Pulmonary artery endothelial cell (primary cell): Measurements from ENCODE around the gene CC2D2A. TPM values are rescaled to one million over a fixed set of nuclear protein-coding genes. Genes with fewer than 3 reads are reported as not detected.
"Not testable (repeated sequence)": the region's sequence is repeated elsewhere in the genome, so short reads cannot be mapped to it uniquely, and the experiment has no call there.

Experiments
- DNase-seq: peaks from one replicate; pipeline ENCODE4 v3.0.0-alpha.2; 2011; ENCODE audit warnings: low read depth, low spot score
- total RNA-seq: library from RNA; depleted of rRNA; stranded (reverse); fragments of >200 nt; gene quantifications from 2 replicates; pipeline ENCODE4 v1.2.3, GENCODE V29; 2014

The CC2D2A gene
- total RNA-seq, 1 donor from 2014 or later = 12.3 TPM

GRCh38 chr4:15556511-15557092, 86.9 kb downstream of the CC2D2A start:
- no peak for DNase-seq

GRCh38 chr4:15557786-15558550, 88.3 kb downstream of the CC2D2A start:
- no peak for DNase-seq

- DNase-seq = no peak
These were observed 88.9 kb downstream of the CC2D2A start for GRCh38 chr4:15558561-15558960.

- DNase-seq = no peak
These were observed 92.4 kb downstream of the CC2D2A start for GRCh38 chr4:15562114-15562513.

GRCh38 chr4:15562623-15563022, 92.9 kb downstream of the CC2D2A start:
- no peak for DNase-seq

- DNase-seq = no peak
These were observed 94.2 kb downstream of the CC2D2A start for GRCh38 chr4:15563871-15564270.

GRCh38 chr4:15568821-15569220, 99.1 kb downstream of the CC2D2A start:
- no peak for DNase-seq

GRCh38 chr4:15569746-15570145, 100.1 kb downstream of the CC2D2A start:
- no peak for DNase-seq

- no peak for DNase-seq
These were observed 106.3 kb downstream of the CC2D2A start for GRCh38 chr4:15575966-15576365.

GRCh38 chr4:15577508-15577907, 107.8 kb downstream of the CC2D2A start:
- DNase-seq = no peak

GRCh38 chr4:15584785-15585184, 115.1 kb downstream of the CC2D2A start:
- no peak for DNase-seq

- DNase-seq = no peak
These were observed 115.6 kb downstream of the CC2D2A start for GRCh38 chr4:15585331-15585730.

GRCh38 chr4:15586066-15586465, 116.4 kb downstream of the CC2D2A start:
- DNase-seq = no peak

- no peak for DNase-seq
These were observed 118.0 kb downstream of the CC2D2A start for GRCh38 chr4:15587649-15588048.

- DNase-seq = no peak
These were observed 123.1 kb downstream of the CC2D2A start for GRCh38 chr4:15592799-15593198.

- no peak for DNase-seq
These were observed 129.0 kb downstream of the CC2D2A start for GRCh38 chr4:15598644-15599043.

- no peak for DNase-seq
These were observed 130.5 kb downstream of the CC2D2A start for GRCh38 chr4:15600176-15600575.

- DNase-seq = no peak
These were observed 132.2 kb downstream of the CC2D2A start for GRCh38 chr4:15601862-15602261.

- no peak for DNase-seq
These were observed 135.9 kb downstream of the CC2D2A start for GRCh38 chr4:15605537-15605936.

- no peak for DNase-seq
These were observed 141.2 kb downstream of the CC2D2A start for GRCh38 chr4:15610855-15611254.

- no peak for DNase-seq
These were observed 142.5 kb downstream of the CC2D2A start for GRCh38 chr4:15612136-15612535.

- DNase-seq = not testable (repeated sequence)
These were observed 145.2 kb downstream of the CC2D2A start for GRCh38 chr4:15614891-15615290.

- DNase-seq = not testable (repeated sequence)
These were observed 147.7 kb downstream of the CC2D2A start for GRCh38 chr4:15617407-15617806.
